ENCODE data around the gene PDE4D. TPM values are rescaled to one million over a fixed set of nuclear protein-coding genes. Genes with fewer than 3 reads are reported as not detected.

Gene PDE4D
- total RNA-seq, 1 donor from 2014 or later, result 28.2 TPM

- POLR2A ChIA-PET, result no interaction called here
- ATAC-seq (ENCODE audit: low read depth) (no peak), DNase-seq (no peak)
- Mint-ChIP-seq H3K9me3 (no peaks in the 10 kb centered on the region), H3K36me3 (ENCODE audit: low read depth) (no peaks in the 10 kb centered on the region), H3K4me1 (peaks cover 2% of the 10 kb centered on the region), H3K27me3 (no peaks in the 10 kb centered on the region), H3K4me3 (no peak overlapping the region), H3K27ac (no peak overlapping the region)
- intact Hi-C loops (cut with micrococcal nuclease), result no loop called here
- TF ChIP-seq, protein P1, sequence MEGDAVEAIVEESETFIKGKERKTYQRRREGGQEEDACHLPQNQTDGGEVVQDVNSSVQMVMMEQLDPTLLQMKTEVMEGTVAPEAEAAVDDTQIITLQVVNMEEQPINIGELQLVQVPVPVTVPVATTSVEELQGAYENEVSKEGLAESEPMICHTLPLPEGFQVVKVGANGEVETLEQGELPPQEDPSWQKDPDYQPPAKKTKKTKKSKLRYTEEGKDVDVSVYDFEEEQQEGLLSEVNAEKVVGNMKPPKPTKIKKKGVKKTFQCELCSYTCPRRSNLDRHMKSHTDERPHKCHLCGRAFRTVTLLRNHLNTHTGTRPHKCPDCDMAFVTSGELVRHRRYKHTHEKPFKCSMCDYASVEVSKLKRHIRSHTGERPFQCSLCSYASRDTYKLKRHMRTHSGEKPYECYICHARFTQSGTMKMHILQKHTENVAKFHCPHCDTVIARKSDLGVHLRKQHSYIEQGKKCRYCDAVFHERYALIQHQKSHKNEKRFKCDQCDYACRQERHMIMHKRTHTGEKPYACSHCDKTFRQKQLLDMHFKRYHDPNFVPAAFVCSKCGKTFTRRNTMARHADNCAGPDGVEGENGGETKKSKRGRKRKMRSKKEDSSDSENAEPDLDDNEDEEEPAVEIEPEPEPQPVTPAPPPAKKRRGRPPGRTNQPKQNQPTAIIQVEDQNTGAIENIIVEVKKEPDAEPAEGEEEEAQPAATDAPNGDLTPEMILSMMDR (IDR thresholded peaks at IDR 0.05), result no peak
- CTCF ChIA-PET, result no interaction called here
Measured at GRCh38 chr5:59100875-59101274, 792.7 kb downstream of the PDE4D start.

- Mint-ChIP-seq H3K27ac (no peak overlapping the region), H3K4me1 (peaks cover 2% of the 10 kb centered on the region), H3K36me3 (ENCODE audit: low read depth) (no peaks in the 10 kb centered on the region), H3K9me3 (no peaks in the 10 kb centered on the region), H3K4me3 (no peak overlapping the region), H3K27me3 (no peaks in the 10 kb centered on the region)
- DNase-seq, result no peak
- ChIA-PET CTCF (no interaction called here), POLR2A (no interaction called here)
- ATAC-seq (ENCODE audit: low read depth), result no peak
- intact Hi-C loops (cut with micrococcal nuclease), result no loop called here
- TF ChIP-seq, protein P1 (IDR thresholded peaks at IDR 0.05), result no peak
Measured at GRCh38 chr5:59099995-59100345, 793.6 kb downstream of the PDE4D start.

GRCh38 chr5:59099270-59099994 is 794.1 kb downstream of the PDE4D start:
- ATAC-seq (ENCODE audit: low read depth), result no peak
- intact Hi-C loops (cut with micrococcal nuclease), result no loop called here
- TF ChIP-seq, protein P1 (IDR thresholded peaks at IDR 0.05), result no peak
- no peaks in the 10 kb centered on the region for H3K27me3 Mint-ChIP-seq
- no peaks in the 10 kb centered on the region for H3K36me3 Mint-ChIP-seq (ENCODE audit: low read depth)
- POLR2A ChIA-PET, result interaction anchor here (0.6 kb wide), 1 partner anchor 660 kb away, joined by 5 read pairs; no protein-coding TSS in a partner anchor
- no peak for DNase-seq
- no peak overlapping the region for H3K27ac Mint-ChIP-seq
- no peaks in the 10 kb centered on the region for H3K9me3 Mint-ChIP-seq
- H3K4me1 Mint-ChIP-seq, result peaks cover 2% of the 10 kb centered on the region
- CTCF ChIA-PET, result no interaction called here
- H3K4me3 Mint-ChIP-seq, result no peak overlapping the region

DNA sequence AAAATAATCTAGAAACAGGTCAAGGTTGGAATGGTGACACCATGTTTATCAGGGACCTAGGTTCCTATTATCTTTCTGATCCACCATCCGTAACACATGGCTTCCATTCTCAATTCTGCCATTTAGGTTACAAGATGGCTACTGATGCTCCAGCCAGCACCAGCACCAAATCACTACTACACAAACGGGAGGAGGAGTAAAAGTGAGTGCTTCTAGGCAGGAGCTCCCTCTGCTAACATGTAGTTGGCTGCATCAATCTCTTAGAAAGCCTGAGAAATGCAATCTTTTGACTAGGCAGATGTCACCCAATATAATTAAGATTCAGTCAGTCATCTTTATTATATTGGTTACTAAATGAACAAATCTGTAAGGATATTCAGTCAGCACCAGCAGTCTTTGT is 794.8 kb downstream of the PDE4D start:
- ATAC-seq (ENCODE audit: low read depth) (no peak), DNase-seq (no peak)
- TF ChIP-seq, protein P1 (IDR thresholded peaks at IDR 0.05), result no peak
- no peak overlapping the region for H3K27ac Mint-ChIP-seq
- peaks cover 2% of the 10 kb centered on the region for H3K4me1 Mint-ChIP-seq
- POLR2A ChIA-PET, result interaction anchor here (0.6 to 0.7 kb wide), 2 partner anchors 659 to 1299 kb away, joined by 3 to 5 read pairs; no protein-coding TSS in a partner anchor
- H3K4me3 Mint-ChIP-seq, result no peak overlapping the region
- H3K27me3 Mint-ChIP-seq, result no peaks in the 10 kb centered on the region
- CTCF ChIA-PET, result no interaction called here
- H3K36me3 Mint-ChIP-seq (ENCODE audit: low read depth), result no peaks in the 10 kb centered on the region
- H3K9me3 Mint-ChIP-seq, result no peaks in the 10 kb centered on the region
- intact Hi-C loops (cut with micrococcal nuclease), result no loop called here

DNA sequence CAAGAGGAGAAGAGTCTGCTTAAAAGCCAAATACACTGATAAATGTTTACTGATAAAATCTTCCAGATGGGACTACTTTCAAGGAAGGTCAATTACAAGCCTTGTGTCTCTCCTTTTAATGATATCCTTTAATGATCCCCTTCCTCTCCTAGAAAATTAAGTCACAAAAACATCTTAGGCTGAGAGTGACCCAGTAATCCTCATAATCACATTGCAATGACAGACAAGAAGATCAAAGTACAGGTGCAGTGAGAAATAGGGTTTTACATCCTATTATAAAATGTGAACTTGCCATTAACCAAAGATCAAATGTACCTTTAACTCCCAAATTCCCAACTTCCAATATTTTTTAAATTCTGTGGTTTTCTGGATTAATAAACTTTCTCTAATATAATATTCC is 795.8 kb downstream of the PDE4D start:
- Mint-ChIP-seq H3K4me1 (peaks cover 2% of the 10 kb centered on the region), H3K4me3 (no peak overlapping the region), H3K36me3 (ENCODE audit: low read depth) (no peaks in the 10 kb centered on the region), H3K9me3 (no peaks in the 10 kb centered on the region), H3K27me3 (no peaks in the 10 kb centered on the region), H3K27ac (no peak overlapping the region)
- intact Hi-C loops (cut with micrococcal nuclease), result no loop called here
- POLR2A ChIA-PET, result no interaction called here
- TF ChIP-seq, protein P1 (IDR thresholded peaks at IDR 0.05), result no peak
- DNase-seq (no peak), ATAC-seq (ENCODE audit: low read depth) (no peak)
- CTCF ChIA-PET, result no interaction called here
